Stimulated activated CD4-positive, alpha-beta T cell treated with anti-CD3 and anti-CD28 coated beads, Interleukin-12 subunit alpha, Interleukin-12 subunit beta, amount 100 ng/mL, for 4 hours (primary cell): ENCODE results near the gene TAF4.
"Not testable (repeated sequence)": the region's sequence is repeated elsewhere in the genome, so short reads cannot be mapped to it uniquely, and the experiment has no call there.

ENCODE experiments used
- DNase-seq: peaks from one replicate; pipeline ENCODE4 v3.0.0-alpha.2; 2020

Gene TAF4

DNA sequence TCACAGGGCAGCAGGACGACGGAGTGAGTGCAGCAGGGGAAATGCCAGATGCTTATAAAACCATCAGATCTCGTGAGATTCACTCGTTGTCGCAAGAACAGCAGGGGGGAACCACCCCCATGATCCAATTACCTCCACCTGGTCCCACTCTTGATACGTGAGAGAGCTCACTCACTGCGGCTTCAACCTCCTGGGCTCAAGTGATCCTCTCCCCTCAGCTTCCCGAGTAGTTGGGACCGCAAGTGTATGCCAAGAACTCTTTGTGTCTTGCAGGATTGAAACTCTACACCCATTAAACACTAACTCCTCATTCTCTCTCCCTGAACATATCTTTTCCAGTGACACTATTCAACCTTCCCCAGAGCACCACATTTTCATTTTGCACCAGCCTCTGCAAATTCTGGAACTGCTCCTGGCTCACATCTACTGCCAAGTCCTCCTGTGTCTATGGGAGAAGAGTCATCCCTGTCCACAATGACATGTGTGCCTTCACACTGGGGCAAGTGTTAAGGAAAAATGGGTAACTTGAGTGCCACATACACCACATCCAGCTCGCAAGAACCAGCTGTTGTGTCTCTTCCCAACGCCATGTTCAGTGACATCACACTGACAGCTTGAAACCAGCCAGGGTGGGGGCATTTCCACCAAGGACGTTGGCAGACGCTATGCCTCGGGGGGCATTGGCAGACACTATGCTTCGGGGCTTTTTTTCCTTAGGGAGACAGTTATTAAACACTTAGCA is 14.7 kb upstream of the TAF4 start:
- no peak for DNase-seq

DNA sequence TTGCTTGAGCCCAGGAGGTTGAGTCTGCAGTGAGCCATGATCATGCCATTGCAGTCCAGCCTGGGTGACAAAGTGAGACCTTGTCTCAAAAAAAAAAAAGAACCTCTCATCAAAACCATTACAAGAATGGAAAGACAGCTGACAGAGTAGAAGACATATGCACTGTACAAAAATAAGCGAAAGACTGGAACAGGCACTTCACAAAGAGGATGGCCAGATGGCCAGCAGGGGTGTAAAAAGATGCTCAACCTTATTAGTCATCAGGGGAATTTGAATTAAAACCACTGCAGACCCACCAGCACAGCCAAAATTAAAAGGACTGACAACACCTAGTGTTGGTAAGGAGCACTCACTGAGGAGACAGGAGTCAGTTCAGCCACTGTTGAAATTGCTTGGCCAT is 13.5 kb upstream of the TAF4 start:
- no peak for DNase-seq

DNA sequence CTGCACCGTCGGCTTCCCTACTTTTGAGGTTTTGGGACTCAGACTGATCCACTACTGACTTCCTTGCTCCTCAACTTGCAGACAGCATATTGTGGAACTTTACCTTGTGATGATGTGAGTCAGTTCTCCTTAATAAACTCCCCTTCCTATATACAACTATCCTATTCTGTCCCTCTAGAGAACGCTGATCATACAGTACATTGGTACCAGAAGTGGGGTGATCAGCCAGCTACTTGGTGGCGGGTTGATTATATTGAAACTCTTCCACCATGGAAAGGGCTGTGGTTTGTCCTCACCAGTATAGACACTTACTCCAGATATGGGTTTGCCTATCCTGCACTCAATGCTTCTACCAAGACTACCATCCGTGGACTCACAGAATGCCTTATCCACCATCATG is 7.6 kb upstream of the TAF4 start:
- DNase-seq = no peak

DNA sequence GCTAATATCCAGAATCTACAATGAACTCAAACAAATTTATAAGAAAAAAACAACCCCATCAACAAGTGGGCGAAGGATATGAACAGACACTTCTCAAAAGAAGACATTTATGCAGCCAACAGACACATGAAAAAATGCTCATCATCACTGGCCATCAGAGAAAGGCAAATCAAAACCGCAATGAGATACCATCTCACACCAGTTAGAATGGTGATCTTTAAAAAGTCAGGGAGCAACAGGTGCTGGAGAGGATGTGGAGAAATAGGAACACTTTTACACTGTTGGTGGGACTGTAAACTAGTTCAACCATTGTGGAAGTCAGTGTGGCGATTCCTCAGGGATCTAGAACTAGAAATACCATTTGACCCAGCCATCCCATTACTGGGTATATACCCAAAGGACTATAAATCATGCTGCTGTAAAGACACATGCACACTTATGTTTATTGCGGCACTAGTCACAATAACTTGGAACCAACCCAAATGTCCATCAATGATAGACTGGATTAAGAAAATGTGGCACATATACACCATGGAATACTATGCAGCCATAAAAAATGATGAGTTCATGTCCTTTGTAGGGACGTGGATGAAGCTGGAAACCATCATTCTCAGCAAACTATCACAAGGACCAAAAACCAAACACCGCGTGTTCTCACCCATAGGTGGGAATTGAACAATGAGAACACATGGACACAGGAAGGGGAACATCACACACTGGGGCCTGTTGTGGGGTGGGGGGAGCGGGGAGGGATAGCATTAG is 6.2 kb upstream of the TAF4 start:
- DNase-seq = not testable (repeated sequence)

DNA sequence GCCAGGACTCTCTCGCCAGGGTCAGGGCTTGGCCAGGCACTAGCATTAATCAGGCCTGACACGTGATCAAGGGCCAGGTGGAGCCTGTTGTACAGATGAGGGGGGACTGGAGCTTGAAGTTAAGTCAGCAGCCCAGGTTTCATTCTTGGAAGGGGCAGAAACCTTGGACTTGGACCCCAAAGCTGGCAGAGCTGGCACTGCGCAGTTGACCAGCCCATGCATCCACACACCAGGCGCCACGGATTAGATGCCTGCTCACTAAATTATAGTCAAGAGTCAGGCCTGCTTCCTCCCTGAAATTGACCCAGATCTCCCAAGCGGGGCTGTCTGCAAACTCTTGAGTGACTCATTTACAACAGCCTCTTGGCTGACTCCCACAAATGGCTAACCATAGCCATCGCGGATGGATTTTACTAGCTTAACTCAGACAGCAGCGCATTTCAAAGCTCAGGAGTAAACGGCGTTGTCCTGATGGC is 4.1 kb upstream of the TAF4 start:
- no peak for DNase-seq

DNA sequence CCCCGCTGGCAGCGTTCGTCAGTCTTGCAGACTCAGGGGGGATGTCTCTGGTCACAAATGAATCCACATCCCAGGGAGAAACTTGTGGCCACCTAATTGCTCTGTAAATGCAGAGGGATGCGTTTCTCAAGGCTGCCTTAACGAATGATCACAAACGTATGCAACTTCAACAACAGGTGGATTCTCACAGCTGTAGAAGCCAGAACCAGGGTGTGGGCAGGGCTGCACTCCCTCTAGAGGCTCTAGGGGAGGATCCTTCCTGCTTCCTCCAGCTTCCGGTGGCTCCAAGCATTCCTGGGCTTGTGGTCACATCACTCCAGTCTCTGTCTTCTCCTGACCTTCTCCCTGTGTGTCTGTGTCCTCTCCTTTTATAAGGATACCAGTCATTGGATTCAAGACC is 3.3 kb upstream of the TAF4 start:
- DNase-seq = no peak

DNA sequence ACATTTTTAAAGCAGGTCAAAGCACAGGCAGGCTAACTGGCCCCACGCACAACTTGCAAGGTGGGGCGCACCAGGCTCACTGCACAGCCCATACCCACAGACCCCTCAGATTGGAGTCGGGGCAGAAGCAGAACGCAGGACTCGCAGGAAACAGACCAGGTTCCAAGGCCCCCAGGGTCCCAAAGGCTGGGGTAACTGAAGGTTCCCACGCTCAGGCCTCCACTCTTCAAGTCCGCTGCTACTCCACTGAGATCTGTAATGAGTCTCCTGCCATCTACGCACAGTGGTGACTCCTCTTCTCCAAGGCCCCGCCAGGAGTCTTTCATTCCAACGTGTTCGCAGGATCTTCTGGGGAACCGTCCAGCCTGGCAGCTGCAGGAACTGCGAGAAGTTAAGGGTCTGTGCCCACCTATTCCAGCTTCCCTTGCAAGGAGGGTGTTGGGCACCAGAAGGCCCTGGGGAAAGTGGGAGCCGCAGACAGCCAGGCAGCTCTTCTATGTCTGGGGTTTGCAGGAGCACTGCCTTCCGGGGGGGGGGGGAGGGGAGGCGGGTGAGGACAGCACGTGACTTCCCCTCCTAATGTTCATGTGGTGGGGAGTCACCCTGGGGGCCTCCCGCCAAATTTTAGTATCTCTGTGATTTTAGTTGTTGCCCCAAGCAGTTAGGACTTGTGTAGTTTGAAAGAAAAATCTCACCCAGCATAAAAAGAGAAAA is 2.0 kb upstream of the TAF4 start:
- no peak for DNase-seq

DNA sequence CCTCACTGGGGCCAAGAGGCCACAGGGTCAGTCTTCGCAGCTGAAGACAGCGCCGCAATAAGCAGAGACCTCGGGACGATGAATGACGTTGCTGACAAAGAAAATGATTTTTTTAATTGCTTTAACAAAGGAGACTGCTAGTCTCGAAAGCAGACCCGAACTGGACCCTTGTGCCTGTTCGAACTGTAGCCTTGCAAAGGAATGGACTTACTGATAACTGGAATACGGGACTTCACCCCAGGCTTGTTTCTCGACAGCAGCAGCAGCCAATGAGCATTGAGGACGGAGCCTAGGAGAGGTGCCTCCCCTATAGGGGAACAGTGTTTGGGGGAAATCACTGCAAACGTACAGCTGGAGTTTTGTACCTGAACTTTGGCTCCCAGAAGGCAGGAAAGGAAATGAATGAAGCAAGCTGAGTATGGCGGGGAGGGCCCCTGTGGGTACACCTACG is 1.3 kb upstream of the TAF4 start:
- DNase-seq = no peak

DNA sequence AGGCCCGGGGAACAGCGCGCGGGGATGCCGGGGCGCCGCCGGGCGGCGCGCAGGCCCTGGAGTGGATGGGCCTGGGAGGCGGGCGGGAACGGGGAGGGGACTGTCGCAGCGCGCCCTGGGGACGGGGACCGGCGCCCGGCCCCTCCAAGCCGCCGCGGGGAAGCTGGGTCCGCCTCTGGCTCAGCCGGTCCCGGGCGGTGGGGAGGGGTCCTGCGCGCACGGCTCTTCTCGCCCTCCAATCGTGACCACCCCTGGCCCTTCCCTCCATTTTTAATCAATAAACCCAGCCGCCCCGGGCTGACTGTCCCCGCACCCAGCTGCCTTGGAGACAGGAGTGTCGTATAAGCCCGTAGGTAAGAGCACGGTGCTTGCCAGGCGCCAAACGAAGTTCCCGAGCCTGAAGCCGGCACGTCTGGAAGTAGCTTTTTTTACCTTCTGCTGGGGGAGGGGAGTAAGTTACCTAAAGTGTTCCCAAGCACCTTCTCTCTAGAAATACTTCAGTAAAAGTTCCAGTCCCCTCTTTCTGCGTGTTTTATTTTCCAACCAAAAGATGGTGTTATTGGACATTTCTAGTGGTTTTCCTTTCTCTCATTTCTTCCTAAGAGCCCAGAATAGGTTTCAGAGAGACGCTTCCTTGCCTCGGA is 780 bp upstream of the TAF4 start:
- peak; percentile 50 for DNase-seq

DNA sequence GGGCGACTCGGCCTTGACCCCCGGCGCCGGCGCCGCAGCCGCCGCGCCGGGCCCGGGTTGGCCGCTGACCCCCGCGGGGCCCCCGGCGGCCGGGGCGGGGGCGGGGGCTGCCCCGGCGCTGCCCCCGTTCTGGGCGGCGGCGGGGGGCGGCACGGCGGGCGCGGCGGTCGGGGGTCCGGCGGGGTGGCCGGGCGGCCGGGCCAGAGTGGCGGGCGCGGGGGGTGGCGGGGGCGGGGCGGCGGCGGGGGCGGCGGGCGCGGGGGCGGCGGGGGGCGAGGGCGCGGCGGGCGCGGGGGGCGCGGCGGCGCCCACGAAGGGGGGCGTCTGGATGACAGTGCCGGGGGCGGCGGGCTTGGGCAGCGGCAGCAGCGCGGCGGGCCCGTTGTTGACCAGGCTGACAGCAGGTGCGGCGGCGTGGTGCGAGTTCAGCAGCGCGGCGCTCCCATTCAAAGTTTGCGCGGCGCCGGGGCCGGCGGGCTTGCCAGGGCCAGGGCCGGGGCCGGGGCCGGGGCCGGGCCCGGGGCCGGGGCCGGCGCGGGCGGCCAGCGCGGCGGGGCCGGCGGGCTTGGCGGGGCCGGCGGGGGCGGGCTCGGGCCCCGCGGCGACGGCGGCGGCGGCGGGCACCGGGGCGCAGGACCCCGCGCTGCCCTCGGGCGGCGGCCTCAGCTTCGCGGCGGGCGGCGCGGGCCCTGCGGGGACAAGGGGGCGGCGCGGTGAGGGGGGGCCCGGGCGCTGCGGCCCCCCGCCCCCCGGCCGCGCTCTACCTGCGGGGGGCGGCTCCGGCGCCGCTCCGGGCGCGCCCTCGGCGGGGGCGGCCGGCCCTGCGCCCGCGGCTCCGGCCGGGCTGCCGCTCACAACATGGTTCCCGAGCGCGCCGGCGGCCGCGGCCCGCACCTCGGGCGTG is 659 bp downstream of the TAF4 start:
- DNase-seq = no peak

DNA sequence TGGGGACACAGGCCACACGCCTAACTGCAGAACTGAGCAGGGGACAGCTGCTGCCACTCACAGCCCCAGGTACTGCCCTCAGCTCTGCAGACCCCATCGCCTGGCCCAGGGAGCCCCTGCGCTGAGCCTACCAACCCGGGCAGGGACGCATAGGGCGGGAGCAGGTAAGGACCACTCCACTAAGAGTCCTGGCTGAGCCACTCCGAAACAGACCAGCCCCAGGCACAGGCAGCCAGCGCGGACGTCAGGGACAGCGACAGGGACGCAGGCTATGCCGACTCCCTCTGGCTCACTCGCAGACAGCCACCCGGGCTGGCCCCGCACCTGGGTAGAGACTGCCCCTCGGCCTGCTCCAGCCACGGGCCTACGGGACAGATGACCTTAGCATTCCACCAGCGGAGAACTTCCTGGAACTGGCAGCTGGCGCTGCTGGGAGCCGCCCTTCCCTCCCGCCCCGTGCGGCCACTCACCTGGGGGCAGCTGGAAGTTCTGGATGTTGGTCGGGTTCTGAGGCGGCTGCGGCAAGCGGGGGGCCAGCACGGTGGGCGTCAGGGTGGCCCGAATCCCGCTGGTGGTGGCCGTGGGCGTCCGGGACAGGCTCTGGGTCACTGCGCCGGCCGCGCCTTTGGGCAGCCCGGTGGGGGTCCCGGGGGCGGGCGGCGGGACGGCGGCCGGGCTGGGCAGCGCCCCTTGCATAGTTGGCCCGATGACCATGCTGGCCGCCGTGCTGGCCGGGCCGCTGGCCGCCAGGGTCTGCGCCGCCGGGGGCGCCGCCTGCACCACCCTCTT is 1.5 kb downstream of the TAF4 start:
- DNase-seq = no peak

DNA sequence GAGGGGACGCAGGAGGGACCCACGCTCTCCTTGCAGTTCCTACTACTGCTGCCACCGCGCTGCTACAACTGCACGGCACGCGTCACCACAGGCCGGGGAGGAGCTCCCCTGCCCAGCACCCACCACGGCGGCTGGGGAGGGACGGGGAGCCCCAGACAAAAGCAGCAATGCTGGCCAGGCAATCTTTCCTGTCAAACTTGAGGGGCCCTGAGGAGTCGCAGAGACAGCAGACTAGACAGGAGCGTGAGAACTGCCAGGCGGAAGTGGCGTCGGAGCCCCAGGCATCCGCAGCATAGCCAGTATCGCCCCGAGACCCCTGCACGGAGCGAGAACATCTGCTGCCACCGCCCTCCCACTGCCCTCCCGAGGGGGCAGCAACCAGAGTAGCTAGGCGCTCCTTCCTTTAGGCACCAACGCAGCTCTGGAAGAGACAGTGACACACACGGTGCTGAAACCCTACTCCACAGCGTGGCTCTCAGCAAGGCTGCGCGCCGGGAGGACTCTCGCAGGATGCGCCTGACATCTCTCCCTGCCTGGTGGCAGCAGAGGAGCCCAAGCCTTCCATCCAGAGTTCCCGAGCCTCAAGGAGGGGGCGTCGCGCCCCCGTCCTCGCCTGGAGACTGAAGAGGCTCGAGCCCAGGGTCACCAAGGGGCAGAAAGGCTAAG is 2.2 kb downstream of the TAF4 start:
- no peak for DNase-seq

DNA sequence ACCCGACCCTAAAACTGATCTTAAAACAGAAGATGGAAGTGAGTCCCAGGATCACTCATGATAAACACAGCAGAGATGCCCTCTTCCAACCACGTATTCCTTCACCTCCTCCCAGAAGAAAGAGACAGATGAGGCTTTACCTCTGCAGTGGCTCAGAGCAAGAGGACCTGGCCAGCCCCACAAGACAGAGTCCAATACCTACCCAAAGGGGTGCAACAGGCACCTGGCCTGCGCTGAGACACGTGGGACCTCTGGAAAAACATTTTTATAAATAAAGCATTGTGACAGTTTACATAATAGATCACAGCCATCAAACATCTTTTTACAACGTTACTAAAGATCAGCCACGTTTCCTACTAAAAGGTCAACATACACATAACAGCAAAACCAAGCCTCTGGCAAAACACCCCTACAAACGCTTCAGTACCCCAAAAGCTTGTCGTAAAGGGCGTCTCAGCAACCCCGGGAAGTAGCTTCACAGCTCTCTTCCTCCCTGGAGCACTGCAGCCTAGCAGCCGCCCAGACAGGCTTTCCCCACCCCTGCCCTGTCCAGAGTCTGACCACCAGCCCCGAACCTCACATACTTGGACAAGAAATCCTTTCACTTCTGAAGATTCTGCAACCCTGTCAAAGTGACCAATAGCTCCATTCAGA is 2.9 kb downstream of the TAF4 start:
- DNase-seq = no peak

DNA sequence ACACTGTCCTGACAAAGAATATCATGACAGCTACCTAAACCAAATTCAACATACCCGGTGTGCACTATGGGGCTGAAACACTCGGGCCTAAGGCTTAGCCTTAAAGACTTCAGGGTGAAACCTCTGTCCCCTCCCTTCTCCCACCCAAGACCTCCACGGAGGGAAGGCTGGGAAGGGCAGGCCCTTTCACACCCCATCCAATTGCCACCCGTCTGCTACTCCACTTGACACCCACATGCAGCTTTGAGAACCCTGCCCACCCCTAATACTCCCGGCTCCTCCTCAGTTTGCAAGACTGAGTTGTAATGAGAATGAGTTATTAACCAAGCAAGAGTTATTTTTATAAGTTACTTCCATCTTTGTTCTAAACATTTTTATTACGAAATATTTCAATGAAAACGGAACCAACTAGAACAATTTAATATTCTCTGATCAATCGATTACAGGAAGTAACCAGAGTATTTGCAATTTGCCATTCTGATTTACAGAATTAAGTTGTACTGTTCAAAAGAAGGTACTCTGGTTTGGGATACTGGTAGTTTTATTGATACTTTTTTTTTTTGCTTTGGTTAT is 3.7 kb downstream of the TAF4 start:
- no peak for DNase-seq

DNA sequence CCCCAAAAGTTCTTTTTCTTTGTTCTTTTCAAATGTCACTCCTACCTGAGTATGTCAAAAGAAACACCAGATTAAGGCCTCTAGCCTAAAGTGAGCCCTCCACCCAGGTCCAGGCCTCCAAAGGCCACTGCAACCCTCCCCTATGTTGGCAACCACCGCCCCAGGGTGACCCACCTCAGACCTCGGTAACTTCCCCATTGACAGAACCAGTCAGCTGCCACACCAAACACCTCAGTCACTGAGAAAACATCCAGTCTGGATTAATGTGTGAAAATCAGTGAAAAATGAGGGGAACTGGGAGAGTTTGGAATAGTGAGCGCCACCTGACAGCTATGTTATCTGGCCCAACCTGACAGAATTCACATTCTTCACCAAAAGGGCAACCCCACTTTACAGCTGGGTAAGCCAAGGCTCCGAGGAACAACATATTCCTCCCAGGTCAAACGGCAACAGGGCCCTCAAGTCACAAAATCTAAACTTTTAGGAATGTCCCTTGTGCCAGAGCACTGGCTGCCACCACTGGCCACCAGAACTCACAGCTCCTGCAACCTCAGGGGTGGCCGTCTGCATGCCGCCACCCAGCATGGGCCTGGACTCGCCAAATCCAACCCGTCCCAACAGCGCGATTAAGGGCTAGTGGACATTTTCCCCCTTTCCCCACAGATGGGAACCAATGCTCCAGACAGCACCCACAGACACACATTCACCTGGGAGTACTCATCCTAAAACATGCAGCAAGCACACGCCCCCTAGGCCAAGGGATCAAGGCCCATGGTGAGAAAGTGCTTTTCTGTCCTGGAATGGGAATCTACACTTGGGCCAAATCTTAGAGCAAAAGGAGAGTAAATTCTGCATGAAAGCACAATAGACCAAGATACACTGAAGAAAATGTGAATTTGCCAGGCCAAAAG is 4.8 kb downstream of the TAF4 start:
- no peak for DNase-seq

DNA sequence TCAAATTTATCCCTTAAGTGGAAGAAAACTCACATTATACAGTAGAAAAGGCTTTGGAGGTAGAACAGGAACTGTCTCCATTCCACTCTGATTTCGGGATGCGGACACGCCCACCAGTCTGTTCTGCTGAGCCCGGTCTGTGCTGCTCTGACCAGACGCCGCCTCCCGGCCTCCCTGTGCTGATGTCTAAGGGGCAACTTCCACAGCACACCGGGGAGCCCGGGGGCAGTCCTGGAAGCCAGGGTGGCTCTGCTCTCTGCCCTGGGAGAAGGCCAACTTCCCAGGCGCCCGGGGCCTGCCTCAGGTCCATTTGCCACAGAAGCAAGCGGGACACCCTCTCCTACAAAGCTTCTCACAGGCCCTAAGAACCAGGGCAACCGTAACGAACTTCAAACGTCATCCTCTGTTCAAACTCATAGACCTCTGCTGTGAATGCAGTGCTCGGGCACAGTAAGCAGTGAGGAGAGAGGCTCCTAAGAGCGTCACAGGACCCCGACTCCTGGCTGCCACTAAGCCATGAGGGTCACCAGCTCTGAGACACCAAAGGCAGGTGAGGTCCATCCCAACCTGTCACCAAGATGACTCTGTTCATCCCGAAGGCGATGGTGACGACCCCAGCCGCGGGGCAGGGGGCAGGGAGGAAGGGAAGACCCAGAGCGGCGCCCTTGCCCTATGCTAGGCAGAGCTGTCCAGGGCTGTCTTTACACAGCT is 5.6 kb downstream of the TAF4 start:
- DNase-seq = no peak

DNA sequence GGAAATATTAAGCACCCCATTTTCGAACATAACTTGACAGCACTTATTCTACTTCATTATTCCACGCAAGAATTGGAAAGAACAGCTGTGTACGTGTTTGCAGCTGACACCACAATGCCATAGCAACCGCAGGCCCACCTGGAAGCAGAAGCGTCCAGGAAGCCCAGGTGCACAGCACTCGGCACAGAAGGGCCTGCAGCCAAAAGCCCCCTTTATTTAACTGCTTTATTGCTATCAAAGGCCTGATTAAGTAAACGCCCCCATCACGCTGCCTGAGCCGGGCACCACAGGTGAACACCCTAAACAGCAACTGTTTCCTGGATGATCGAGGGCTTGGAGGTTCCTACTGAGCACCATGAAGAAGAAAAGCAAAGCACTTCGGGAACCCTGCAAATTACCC is 6.3 kb downstream of the TAF4 start:
- no peak for DNase-seq

DNA sequence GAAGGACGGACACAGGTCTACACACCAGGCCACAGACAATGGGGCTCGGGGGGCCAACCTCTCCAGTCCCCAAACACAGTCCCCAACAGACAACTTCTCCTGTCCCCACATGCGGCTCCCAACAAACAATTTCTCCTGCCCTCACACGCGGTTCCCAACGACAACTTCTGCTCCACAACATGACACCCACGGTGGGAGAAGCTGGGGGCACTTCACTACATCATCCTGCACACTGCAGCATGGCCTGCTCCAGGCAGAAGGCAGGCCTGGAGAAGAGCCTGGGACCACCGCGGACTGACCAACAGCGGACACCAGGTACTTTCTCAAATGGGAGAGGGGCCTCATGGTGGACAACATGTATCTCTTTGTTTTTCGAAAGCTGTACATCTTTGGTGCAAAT is 6.7 kb downstream of the TAF4 start:
- no peak for DNase-seq
